ENCODE measurements around the gene JTB.

DNA sequence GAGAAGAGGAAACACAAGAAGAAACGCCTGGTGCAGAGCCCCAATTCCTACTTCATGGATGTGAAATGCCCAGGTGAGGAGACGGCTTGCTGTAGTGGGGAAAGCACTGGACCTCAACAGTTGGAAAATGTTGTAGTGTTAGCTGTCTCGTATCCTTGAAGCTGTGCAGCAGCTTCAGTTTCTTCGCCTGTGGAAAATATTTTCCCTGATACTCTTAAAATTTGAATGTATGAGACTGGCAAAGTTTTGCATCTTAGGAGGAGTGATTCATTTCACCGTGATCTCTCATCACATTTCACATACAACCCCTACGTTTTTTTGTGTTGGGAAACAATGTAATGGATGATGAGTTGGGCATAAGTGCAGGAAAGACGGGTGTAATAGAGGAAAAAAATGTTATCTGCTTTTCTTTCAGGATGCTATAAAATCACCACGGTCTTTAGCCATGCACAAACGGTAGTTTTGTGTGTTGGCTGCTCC is 13.7 kb upstream of the JTB start:
- TF ChIP-seq, protein P1, sequence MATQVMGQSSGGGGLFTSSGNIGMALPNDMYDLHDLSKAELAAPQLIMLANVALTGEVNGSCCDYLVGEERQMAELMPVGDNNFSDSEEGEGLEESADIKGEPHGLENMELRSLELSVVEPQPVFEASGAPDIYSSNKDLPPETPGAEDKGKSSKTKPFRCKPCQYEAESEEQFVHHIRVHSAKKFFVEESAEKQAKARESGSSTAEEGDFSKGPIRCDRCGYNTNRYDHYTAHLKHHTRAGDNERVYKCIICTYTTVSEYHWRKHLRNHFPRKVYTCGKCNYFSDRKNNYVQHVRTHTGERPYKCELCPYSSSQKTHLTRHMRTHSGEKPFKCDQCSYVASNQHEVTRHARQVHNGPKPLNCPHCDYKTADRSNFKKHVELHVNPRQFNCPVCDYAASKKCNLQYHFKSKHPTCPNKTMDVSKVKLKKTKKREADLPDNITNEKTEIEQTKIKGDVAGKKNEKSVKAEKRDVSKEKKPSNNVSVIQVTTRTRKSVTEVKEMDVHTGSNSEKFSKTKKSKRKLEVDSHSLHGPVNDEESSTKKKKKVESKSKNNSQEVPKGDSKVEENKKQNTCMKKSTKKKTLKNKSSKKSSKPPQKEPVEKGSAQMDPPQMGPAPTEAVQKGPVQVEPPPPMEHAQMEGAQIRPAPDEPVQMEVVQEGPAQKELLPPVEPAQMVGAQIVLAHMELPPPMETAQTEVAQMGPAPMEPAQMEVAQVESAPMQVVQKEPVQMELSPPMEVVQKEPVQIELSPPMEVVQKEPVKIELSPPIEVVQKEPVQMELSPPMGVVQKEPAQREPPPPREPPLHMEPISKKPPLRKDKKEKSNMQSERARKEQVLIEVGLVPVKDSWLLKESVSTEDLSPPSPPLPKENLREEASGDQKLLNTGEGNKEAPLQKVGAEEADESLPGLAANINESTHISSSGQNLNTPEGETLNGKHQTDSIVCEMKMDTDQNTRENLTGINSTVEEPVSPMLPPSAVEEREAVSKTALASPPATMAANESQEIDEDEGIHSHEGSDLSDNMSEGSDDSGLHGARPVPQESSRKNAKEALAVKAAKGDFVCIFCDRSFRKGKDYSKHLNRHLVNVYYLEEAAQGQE (IDR thresholded peaks at IDR 0.05; ENCODE audit: insufficient read depth in 1 of 2, low read depth in 2 of 2, low read length in 2 of 2) = no peak
- TF ChIP-seq POLR2AphosphoS5 (IDR thresholded peaks at IDR 0.05; ENCODE audit: low read depth, low read length) = no peak
- TF ChIP-seq FOXP2 (optimal IDR thresholded peaks at IDR 0.05; ENCODE audit: borderline replicate concordance, extremely low read depth, extremely low read length, insufficient read depth) = no peak
